ENCODE data around the gene INMT.

Gene INMT

GRCh38 chr7:30727061-30727945 is 24.6 kb upstream of the INMT start:
- no peak for DNase-seq (ENCODE audit: low read depth in 2 of 2)

- no peak for DNase-seq (ENCODE audit: low read depth in 2 of 2)
These were observed 23.3 kb upstream of the INMT start for GRCh38 chr7:30728591-30729100.

- no peak for DNase-seq (ENCODE audit: low read depth in 2 of 2)
These were observed 22.3 kb upstream of the INMT start for GRCh38 chr7:30729642-30730041.

- no peak for DNase-seq (ENCODE audit: low read depth in 2 of 2)
These were observed 21.8 kb upstream of the INMT start for GRCh38 chr7:30730097-30730496.

GRCh38 chr7:30730996-30731395 is 20.9 kb upstream of the INMT start:
- DNase-seq (ENCODE audit: low read depth in 2 of 2): no peak

- DNase-seq (ENCODE audit: low read depth in 2 of 2): no peak
These were observed 20.4 kb upstream of the INMT start for GRCh38 chr7:30731581-30731980.

GRCh38 chr7:30732606-30733005 is 19.3 kb upstream of the INMT start:
- no peak for DNase-seq (ENCODE audit: low read depth in 2 of 2)

GRCh38 chr7:30733216-30733615 is 18.7 kb upstream of the INMT start:
- DNase-seq (ENCODE audit: low read depth in 2 of 2): no peak

- DNase-seq (ENCODE audit: low read depth in 2 of 2): no peak
These were observed 18.2 kb upstream of the INMT start for GRCh38 chr7:30733691-30734090.

GRCh38 chr7:30734497-30734896 is 17.4 kb upstream of the INMT start:
- no peak for DNase-seq (ENCODE audit: low read depth in 2 of 2)

- DNase-seq (ENCODE audit: low read depth in 2 of 2): no peak
These were observed 16.3 kb upstream of the INMT start for GRCh38 chr7:30735631-30736030.

GRCh38 chr7:30736291-30736690 is 15.6 kb upstream of the INMT start:
- DNase-seq (ENCODE audit: low read depth in 2 of 2): no peak

GRCh38 chr7:30738026-30738915 is 13.7 kb upstream of the INMT start:
- DNase-seq (ENCODE audit: low read depth in 2 of 2): no peak

- DNase-seq (ENCODE audit: low read depth in 2 of 2): no peak
These were observed 12.2 kb upstream of the INMT start for GRCh38 chr7:30739691-30740090.

- peak; percentile 70 for DNase-seq (ENCODE audit: low read depth in 2 of 2)
These were observed 11.3 kb upstream of the INMT start for GRCh38 chr7:30740417-30741181.

GRCh38 chr7:30741289-30741688 is 10.6 kb upstream of the INMT start:
- DNase-seq (ENCODE audit: low read depth in 2 of 2): no peak

GRCh38 chr7:30743371-30744074 is 8.4 kb upstream of the INMT start:
- DNase-seq (ENCODE audit: low read depth in 2 of 2): no peak

GRCh38 chr7:30744075-30744417 is 7.9 kb upstream of the INMT start:
- DNase-seq (ENCODE audit: low read depth in 2 of 2): no peak

GRCh38 chr7:30745261-30745941 is 6.5 kb upstream of the INMT start:
- no peak for DNase-seq (ENCODE audit: low read depth in 2 of 2)

GRCh38 chr7:30750010-30750409 is 1.9 kb upstream of the INMT start:
- DNase-seq (ENCODE audit: low read depth in 2 of 2): no peak

Measured in stimulated activated CD4-positive, alpha-beta T cell treated with anti-CD3 and anti-CD28 coated beads, Interleukin-1b, Interleukin-23, amount 100 ng/mL, for 4 hours (primary cell).